H9 (cell line): ENCODE results near the gene DCDC2C. TPM values are rescaled to one million over a fixed set of nuclear protein-coding genes. Genes with fewer than 3 reads are reported as not detected.

Source experiments
- DNase-seq: peaks from one replicate; pipeline ENCODE4 v3.0.0-alpha.2; 2017
- H2AFZ ChIP-seq: one replicate; pipeline ENCODE4 v1.6.1; 2013; ENCODE audit warnings: mild to moderate bottlenecking, low read length, control low read depth, moderate library complexity
- H2AK5ac ChIP-seq: 2 replicates; pipeline ENCODE4 v1.6.1; 2013; ENCODE audit warnings: low read length, control low read depth, mixed read lengths; ENCODE audit not compliant: insufficient read length
- H2BK120ac ChIP-seq: one replicate; pipeline ENCODE4 v1.6.1; 2013; ENCODE audit warnings: low read depth, mild to moderate bottlenecking, low read length, control low read depth, inconsistent platforms; ENCODE audit not compliant: poor library complexity, severe bottlenecking
- H2BK12ac ChIP-seq: 2 replicates; pipeline ENCODE4 v1.6.1; 2013; ENCODE audit warnings: low read length, control low read depth, mixed read lengths, low read depth; ENCODE audit not compliant: insufficient read length
- H2BK15ac ChIP-seq: 2 replicates; pipeline ENCODE4 v1.6.1; 2013; ENCODE audit warnings: low read depth, low read length, control low read depth
- H2BK20ac ChIP-seq: one replicate; pipeline ENCODE4 v1.6.1; 2013; ENCODE audit warnings: low read depth, mild to moderate bottlenecking, low read length, control low read depth, inconsistent platforms; ENCODE audit not compliant: poor library complexity, severe bottlenecking
- H2BK5ac ChIP-seq: 2 replicates; pipeline ENCODE4 v1.6.1; 2013; ENCODE audit warnings: low read length, control low read depth, mixed read lengths; ENCODE audit not compliant: insufficient read length
- H3K14ac ChIP-seq: 2 replicates; pipeline ENCODE4 v1.6.1; 2013; ENCODE audit warnings: low read length, control low read depth; ENCODE audit not compliant: insufficient read depth
- H3K18ac ChIP-seq: 2 replicates; pipeline ENCODE4 v1.6.1; 2013; ENCODE audit warnings: low read depth, mild to moderate bottlenecking, mixed read lengths, low read length, control low read depth; ENCODE audit not compliant: insufficient read length
- H3K23ac ChIP-seq: 2 replicates; pipeline ENCODE4 v1.6.1; 2013; ENCODE audit warnings: low read length, control low read depth, mixed read lengths, low read depth; ENCODE audit not compliant: insufficient read length
- H3K23me2 ChIP-seq: 2 replicates; pipeline ENCODE4 v1.6.1; 2013; ENCODE audit warnings: low read depth, mild to moderate bottlenecking, mixed read lengths, low read length, control low read depth; ENCODE audit not compliant: insufficient read length, poor library complexity, severe bottlenecking
- H3K27ac ChIP-seq: 2 replicates; pipeline ENCODE4 v1.5.1; 2013; ENCODE audit warnings: low read length, control low read depth, mixed read lengths, low read depth; ENCODE audit not compliant: insufficient read length
- H3K27me3 ChIP-seq: 2 replicates; pipeline ENCODE4 v1.6.1; 2013; ENCODE audit warnings: low read length, control low read depth, inconsistent platforms; ENCODE audit not compliant: insufficient read depth
- H3K4ac ChIP-seq: 2 replicates; pipeline ENCODE4 v1.6.1; 2013; ENCODE audit warnings: low read depth, mild to moderate bottlenecking, control low read depth, inconsistent platforms, low read length, moderate library complexity
- H3K4me1 ChIP-seq: 2 replicates; pipeline ENCODE4 v1.6.1; 2013; ENCODE audit warnings: low read length, control low read depth, inconsistent platforms; ENCODE audit not compliant: insufficient read depth
- H3K4me2 ChIP-seq: 2 replicates; pipeline ENCODE4 v1.6.1; 2013; ENCODE audit warnings: low read length, control low read depth, mixed read lengths; ENCODE audit not compliant: insufficient read length, insufficient read depth
- H3K56ac ChIP-seq: 2 replicates; pipeline ENCODE4 v1.6.1; 2013; ENCODE audit warnings: low read depth, mild to moderate bottlenecking, mixed read lengths, low read length, control low read depth; ENCODE audit not compliant: insufficient read length
- H3K79me1 ChIP-seq: 2 replicates; pipeline ENCODE4 v1.6.1; 2013; ENCODE audit warnings: low read depth, mild to moderate bottlenecking, moderate library complexity, low read length, control low read depth, inconsistent platforms; ENCODE audit not compliant: insufficient read depth, poor library complexity, severe bottlenecking
- H3K79me2 ChIP-seq: 2 replicates; pipeline ENCODE4 v1.6.1; 2013; ENCODE audit warnings: low read length, control low read depth, inconsistent platforms; ENCODE audit not compliant: insufficient read depth
- H3K9ac ChIP-seq: 2 replicates; pipeline ENCODE4 v1.6.1; 2013; ENCODE audit warnings: low read length, control low read depth, mixed read lengths; ENCODE audit not compliant: insufficient read length; ENCODE audit errors: extremely low read depth
- H3K9me3 ChIP-seq: one replicate; pipeline ENCODE4 v1.6.1; 2013; ENCODE audit warnings: low read depth, low read length, inconsistent platforms; ENCODE audit not compliant: control insufficient read depth
- H3T11ph ChIP-seq: one replicate; pipeline ENCODE4 v1.6.1; 2013; ENCODE audit warnings: mild to moderate bottlenecking, low read length, control low read depth, inconsistent platforms
- H4K20me1 ChIP-seq: one replicate; pipeline ENCODE4 v1.6.1; 2013; ENCODE audit not compliant: control insufficient read depth, insufficient read length, insufficient read depth
- H4K5ac ChIP-seq: 2 replicates; pipeline ENCODE4 v1.6.1; 2013; ENCODE audit warnings: low read depth, mild to moderate bottlenecking, mixed read lengths, low read length, control low read depth; ENCODE audit not compliant: insufficient read length
- H4K8ac ChIP-seq: replicated peaks from 2 replicates; pipeline ENCODE4 v1.6.1; 2013; ENCODE audit warnings: low read length, control low read depth, mixed read lengths, low read depth; ENCODE audit not compliant: insufficient read length
- H4K91ac ChIP-seq: 2 replicates; pipeline ENCODE4 v1.6.1; 2013; ENCODE audit warnings: low read depth, mild to moderate bottlenecking, moderate library complexity, mixed read lengths, low read length, control low read depth; ENCODE audit not compliant: insufficient read length
- H3K27ac Mint-ChIP-seq, 3 experiments: 2 replicates in 2 of 3; 3 replicates in 1 of 3; pipeline ENCODE4 v1.8.0; 2020 to 2021; ENCODE audit warnings: mixed read lengths in 3 of 3, mild to moderate bottlenecking in 1 of 3, moderate library complexity in 1 of 3
- H3K27me3 Mint-ChIP-seq: 2 replicates; pipeline ENCODE4 v1.8.0; 2021; ENCODE audit warnings: low read depth, mild to moderate bottlenecking, moderate library complexity, mixed read lengths
- H3K36me3 Mint-ChIP-seq, 3 experiments: 2 replicates in 2 of 3; 3 replicates in 1 of 3; pipeline ENCODE4 v1.8.0; 2020 to 2021; ENCODE audit warnings: low read depth in 3 of 3, mixed read lengths in 3 of 3; ENCODE audit not compliant: insufficient read depth in 1 of 3
- H3K4me1 Mint-ChIP-seq, 2 experiments: 2 replicates each; pipeline ENCODE4 v1.8.0; 2020; ENCODE audit warnings: mixed read lengths in 2 of 2
- H3K4me3 Mint-ChIP-seq, 2 experiments: 2 replicates in 1 of 2; 3 replicates in 1 of 2; pipeline ENCODE4 v1.8.0; 2020 to 2021; ENCODE audit warnings: mild to moderate bottlenecking in 2 of 2, mixed read lengths in 2 of 2, moderate library complexity in 1 of 2
- H3K9me3 Mint-ChIP-seq, 2 experiments: 2 replicates in 1 of 2; 3 replicates in 1 of 2; pipeline ENCODE4 v1.8.0; 2020; ENCODE audit warnings: mild to moderate bottlenecking in 2 of 2, mixed read lengths in 2 of 2, moderate library complexity in 1 of 2
- CTCF ChIP-seq: fragments of 200-600 bp; sonication (generic); conservative IDR thresholded peaks from 3 replicates; pipeline ENCODE4 v1.8.0; 2021; ENCODE audit warnings: antibody characterized with exemption, mild to moderate bottlenecking
- WGBS: extraction: QIAGEN DNeasy Blood & Tissue Kit; methylation state at CpG from one replicate; pipeline ENCODE4 v1.1.7; 2013; ENCODE audit warnings: missing lambda C conversion rate, low lambda C conversion rate, mixed read lengths; ENCODE audit not compliant: insufficient read length; ENCODE audit errors: extremely low coverage; 5-methylcytosine and 5-hydroxymethylcytosine counted together
- total RNA-seq: library from RNA; stranded (reverse); gene quantifications from 2 replicates; pipeline ENCODE4 v1.2.1, GENCODE V29; 2021

DCDC2C gene
- total RNA-seq, 1 experiment from 2014 or later, result not detected

DNA sequence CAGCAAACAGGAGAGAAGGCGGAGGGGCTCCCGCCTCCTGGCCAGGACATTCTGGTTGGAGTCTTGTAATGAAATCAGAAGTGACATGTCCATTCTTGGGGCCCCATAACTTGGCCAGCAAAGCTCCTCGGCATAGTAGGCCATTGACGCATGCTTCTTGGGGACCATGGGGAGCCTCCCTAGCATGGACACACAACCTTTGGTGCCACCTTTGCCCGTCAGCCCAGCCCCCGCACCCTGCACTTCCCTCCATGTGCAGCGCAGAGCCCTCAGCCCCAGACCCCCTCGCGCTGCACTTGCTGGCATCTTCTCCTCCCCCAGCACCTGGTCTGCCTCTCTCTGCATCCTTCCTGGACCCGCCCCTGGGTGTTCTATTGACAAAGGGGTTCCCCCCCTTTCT, 23.1 kb downstream of the DCDC2C start:
- Mint-ChIP-seq H3K27ac (no peak overlapping the region), H3K4me3 (no peak overlapping the region), H3K36me3 (no peaks in the 10 kb centered on the region), H3K27me3 (peaks cover 42% of the 10 kb centered on the region), H3K9me3 (peaks cover 3 to 8% of the 10 kb centered on the region in 2 experiments; a peak in 4 of 5 replicates), H3K4me1 (peaks cover 15 to 18% of the 10 kb centered on the region in 2 experiments)
- Histone ChIP-seq H3K79me1 (no peaks in the 10 kb centered on the region), H3K18ac (no peak overlapping the region), H3K27ac (no peak overlapping the region), H2AFZ (no peak overlapping the region), H3T11ph (no peak overlapping the region), H2BK5ac (no peak overlapping the region), H3K9me3 (no peaks in the 10 kb centered on the region), H2BK20ac (no peak overlapping the region), H4K5ac (no peak overlapping the region), H2BK15ac (no peak overlapping the region), H3K56ac (no peak overlapping the region), H3K14ac (no peak overlapping the region), H3K4me2 (no peak overlapping the region), H4K91ac (no peak overlapping the region), H3K27me3 (no peaks in the 10 kb centered on the region), H3K9ac (no peak overlapping the region), H4K20me1 (no peaks in the 10 kb centered on the region), H4K8ac (no peak overlapping the region), H2BK12ac (no peak overlapping the region), H2BK120ac (no peak overlapping the region), H2AK5ac (no peak overlapping the region), H3K79me2 (no peaks in the 10 kb centered on the region), H3K23ac (no peak overlapping the region), H3K23me2 (no peaks in the 10 kb centered on the region), H3K4ac (no peak overlapping the region), H3K4me1 (no peaks in the 10 kb centered on the region; the same call in 1 of the 2 replicates)
- no peak for DNase-seq
- no CpG with 5 or more reads among the region's 10 CpGs for WGBS
- no peak for TF ChIP-seq CTCF
